Germinal center (tissue), 1 donor: ENCODE data around the gene ADI1.

Experiments
- DNase-seq: peaks from one replicate; pipeline ENCODE4 v3.0.0; 2012; ENCODE audit warnings: mixed read lengths, low spot score

Gene ADI1, protein sequence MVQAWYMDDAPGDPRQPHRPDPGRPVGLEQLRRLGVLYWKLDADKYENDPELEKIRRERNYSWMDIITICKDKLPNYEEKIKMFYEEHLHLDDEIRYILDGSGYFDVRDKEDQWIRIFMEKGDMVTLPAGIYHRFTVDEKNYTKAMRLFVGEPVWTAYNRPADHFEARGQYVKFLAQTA

DNA sequence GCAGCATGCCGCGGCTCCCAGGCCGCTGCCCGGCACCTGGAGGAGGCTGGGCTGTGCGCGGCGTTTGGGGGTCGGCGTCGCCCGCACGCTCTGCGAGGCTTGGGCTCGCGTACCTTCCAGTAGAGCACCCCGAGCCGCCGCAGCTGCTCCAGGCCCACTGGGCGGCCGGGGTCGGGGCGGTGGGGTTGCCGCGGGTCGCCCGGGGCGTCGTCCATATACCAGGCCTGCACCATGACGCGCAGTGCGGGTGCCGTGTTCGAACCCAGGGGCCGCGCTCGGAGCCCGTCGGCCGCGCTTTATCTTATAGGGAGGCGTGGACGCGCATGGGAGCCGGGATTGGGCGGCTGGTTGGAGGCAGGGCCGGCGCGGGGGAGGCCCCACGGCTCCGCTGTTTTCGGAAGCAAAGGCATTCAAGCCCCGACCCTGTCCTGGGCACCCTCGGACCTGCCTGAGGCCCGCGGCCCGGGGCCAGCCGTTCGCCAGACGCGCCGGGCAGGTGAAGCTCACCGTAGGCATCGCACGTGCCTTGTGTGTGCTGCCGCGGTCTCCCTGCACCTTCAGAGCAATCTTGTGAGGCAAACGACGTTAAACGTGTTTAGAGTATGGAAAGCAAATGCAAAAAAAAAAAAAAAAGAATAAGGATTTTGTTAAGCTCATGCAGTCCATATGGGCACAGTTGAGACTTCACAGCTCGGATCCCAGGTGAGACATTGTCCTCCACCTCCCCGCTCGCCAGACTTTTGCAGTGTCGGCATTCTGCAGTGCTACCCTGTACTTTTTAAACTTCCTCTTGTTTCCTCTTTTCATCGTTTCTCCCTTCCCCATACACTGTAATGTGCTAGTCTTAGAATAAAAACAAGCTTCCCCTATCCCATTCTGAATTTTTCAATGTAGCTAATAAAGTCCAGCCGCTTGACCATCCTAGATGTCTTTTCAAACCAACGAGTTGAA lies at the start of gene ADI1:
Gene ADI1, minus strand, starts transcription at position 277 of the 951 bp plus-strand sequence. Its CDS starts 44 bp downstream, at position 233.
- peak; percentile 67 for DNase-seq

DNA sequence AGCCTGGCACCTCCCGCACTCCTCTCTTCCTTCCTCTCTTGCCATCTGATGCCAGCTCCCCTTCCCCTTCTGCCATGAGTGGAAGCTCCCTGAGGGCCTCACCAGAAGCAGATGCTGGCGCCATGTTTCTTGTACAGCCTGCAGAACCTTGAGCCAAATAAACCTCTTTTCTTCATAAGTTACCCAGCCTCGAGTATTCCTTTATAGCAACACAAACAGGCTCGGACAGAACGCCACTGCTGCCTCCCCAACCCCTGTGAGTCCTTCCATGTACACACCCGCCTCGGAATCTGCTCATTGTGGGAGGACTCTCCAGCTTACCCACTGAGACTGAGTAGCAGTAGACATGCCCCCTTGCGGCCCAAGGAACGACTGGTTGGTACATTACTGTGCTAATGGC lies 47.5 kb upstream of the ADI1 start:
- DNase-seq: no peak

DNA sequence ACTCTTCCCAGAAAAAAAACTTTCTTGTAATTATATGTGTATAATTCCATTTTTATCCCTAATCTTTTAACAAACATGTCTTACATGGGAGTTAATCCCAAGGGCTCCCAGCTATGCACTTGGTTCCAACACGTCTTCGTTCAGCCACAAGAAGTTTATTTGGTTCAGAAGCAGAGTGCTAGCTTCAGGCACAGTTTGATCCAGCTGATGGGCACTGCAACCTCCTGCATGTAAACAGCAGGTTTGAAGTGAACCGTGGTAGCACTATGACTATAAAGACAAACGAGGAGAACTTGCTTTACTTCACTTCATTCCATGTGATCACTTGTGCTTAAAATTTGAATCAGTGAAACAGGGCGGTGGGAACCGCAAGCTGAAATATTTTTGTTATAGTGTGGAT lies 45.8 kb upstream of the ADI1 start:
- DNase-seq: no peak

DNA sequence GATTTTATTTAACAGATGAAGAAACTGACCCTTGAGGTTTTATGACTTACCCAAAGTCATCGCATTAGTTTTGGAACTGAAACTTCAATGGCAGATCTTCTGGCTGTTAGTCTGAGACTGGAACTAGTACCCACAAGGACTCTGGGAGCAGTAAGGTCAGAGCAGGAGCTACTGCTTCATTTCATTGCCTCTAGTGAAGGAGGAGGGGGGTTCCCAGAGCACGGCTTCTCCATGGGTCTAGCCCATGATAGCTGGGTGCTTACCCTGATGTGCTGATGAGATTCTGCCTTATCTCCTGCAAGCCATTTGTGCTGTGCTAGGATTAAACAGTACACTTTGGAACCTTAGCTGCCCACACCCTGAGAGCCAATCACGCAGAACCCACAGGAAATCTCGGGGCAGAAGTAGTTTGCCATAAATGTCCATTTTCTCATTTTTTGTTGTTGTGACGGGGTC lies 44.2 kb upstream of the ADI1 start:
- DNase-seq: peak; percentile 41

DNA sequence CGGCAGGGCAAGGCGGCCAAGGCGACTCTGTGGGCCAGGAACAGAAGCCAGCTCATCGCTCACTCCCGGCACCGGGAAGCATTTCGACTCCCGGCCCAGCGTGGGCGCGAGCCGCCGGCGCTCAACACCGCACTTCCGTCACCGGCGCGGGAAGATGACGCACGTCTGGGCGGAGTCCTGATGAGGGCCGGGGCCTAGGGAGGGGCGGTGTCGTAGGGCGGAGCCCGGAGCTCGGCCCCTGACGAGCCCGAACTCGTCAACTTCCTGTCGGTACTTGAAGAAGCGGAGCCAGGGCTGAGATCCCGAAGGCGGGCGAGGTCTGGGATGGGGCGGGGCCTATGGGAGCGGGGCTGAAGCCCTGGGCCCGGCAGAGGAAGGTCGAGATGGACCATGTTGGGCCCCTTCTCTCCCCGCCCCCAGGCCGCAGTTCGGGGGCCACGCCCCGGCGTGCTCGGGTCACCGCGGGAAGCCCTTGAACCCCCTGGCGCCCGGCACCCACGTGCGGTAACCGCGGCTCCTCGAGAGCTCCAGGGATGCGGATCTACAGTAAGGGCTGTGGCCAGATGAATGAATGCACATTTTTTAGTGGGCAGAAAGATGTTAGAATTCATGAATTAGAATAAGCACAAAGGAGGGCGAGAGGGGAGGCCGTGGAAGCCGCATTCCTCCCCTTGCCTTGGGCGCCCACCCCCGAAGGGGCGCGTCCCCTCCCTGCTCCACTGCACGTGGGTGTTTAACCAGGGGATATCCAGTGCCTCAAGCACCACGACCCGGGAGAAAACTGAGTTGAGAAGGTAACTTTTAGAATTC lies 39.1 kb upstream of the ADI1 start, which contains the start of gene RNASEH1:
Gene RNASEH1, minus strand, starts transcription at position 129 of the 810 bp plus-strand sequence. Its CDS starts 73 bp downstream, at position 56.
- peak; percentile 99 for DNase-seq

DNA sequence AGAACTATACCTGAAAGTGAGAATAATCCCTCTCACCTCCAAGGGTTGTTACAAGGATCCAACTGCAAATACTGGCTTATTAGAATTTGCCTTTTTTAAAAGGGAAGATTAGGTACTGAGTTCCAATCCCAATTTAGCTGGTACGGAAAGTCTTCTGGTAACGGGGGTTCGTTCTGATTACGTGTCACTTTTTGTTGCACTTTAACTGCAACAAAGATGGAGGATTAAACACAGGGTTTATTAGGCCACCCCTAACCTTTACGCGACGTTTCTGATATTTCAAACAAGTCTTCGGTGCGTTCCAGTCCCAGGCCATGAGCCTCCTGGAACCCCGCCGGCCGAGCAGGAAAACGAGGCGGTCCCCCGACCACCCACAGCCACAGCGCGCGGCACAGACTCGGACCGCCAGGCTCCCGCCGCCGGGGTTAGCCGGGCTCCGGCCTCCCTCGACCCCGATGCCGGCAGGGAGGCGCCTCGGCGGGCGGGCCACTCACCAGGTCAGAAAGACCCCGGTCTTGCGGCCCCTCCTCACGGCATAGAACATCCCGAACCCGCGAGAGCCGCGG lies 38.4 kb upstream of the ADI1 start:
- DNase-seq: no peak

DNA sequence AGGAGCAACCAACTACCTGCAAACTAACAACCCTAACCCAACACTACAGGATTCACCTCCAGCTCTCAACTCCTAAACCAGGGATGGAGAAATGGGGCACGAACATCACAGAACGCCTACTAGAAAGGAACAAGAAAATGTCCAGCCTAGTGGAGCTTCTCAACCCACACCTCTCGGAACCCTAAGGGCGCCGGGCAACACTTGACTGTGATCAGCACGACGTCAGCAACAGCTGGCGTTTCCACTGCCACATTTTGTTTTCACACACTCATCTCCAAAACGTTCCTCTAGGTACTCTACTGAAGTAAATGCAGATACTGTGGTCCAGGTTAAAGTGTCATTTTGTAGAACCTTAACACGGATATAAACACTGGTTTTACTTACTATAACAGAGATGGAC lies 34.6 kb upstream of the ADI1 start:
- DNase-seq: no peak

DNA sequence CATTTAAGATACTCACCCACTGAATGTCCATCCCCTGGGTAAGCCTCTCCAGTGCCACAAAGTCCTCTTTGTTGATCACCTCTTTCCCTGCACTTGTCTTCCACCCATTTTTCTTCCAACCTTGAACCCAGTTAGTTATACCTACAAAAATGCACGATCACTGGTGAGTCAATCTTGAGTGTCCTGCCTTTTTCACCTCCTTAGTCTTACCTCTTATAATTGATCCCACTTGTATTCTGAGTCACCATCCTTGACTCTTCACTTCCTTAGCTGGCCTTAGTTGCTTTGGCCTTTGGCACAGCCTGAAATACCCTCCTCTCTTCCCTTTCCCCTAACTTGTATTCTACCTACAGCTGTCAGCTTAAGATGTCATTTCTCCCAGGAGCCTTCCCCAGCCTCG lies 28.6 kb upstream of the ADI1 start:
- DNase-seq: no peak

DNA sequence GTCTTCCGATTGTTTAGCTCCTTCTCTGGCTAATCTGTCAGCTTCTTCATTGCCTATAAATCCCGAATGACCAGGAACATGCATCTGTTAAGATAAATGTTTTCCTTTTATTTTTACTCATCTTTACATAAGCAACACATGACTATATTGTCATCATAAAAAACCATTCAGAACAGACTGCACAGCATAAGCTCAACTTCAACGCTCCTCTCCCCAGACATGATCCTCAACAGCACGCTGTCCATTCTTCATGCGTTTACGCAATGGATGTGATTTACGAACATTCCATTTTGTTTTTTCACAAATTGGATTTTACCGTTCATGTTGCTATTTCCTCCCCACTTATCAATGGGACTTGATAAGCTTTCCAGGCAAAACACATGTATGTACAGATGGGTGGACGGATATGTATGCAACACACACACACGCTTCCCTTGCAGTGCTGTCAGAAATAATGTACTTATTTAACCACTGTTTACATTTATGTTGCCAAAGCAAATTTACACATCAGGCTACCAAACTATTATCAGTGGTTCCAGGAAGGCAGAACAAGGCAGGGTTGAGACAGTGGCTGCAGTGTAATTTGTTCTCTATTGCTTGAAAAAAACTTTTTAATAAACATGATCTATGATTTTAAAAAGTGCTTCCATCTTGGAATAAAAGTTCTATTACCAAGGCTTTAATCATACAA lies 26.6 kb upstream of the ADI1 start:
- no peak for DNase-seq

DNA sequence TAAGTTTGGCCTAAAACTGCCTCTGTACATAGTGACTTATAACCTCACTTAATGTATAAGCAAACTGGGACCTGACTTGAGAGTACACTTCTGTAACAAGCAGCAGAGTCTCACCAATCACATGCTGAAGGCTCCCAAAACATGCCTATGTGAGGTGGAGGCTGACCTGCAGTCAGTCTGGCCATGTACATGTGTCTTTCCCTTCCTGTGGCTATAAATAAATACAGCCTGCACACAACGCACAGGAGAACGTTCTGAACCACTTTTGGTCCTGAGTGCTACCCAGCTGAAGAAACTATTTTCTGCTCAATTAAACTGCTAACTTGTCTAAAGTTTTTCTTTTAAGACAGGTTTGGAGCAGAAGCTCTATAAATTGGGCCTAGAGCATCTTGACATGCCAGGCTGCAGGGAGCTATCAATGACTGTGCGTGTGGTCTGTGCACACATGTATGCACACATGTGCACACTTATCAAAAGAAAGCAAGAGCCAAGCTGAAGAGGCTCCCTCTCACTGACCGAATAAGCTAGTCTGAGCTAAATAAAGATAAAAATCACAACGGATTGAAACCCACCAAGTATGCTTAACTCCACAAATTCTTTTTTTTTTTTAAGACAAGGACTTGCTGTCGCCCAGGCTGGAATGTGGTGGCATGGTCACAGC lies 23.8 kb upstream of the ADI1 start:
- DNase-seq: no peak

DNA sequence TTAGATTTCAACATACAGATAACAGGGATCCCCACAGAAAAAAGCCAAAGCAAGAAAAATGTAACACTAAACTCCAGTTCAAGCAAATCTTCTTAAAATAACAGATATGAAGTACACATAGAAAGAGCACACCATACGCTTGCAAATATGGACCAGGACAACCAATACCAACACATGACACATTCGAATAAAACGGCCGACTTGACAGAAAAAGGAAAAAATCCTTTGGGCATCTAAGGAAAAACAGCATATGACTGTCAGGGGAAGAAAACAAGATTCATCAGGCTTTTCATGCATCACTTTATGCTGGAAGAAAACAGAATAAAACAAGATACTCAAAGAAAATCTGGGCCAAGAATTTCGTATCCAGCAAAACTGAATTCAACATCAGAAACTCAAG lies 22.8 kb upstream of the ADI1 start:
- no peak for DNase-seq

DNA sequence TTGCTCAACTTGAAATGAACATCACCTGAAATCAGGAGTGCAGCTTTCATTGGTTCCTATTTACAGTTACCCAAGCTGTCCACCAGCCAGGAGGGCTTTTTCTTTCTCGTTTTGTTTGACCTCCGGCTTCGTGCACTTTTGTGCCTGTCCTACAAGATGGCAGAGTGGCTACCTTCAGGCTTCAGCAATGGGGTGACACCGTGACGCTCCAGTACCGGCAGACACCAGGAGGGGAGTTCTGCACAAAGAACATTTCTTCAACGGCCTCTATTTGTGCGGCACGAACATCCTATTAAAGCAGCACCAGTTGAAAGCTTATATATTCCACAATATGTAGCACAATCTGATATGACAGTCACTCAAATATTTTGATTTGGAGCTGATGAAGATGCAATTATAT lies 20.5 kb upstream of the ADI1 start:
- no peak for DNase-seq

DNA sequence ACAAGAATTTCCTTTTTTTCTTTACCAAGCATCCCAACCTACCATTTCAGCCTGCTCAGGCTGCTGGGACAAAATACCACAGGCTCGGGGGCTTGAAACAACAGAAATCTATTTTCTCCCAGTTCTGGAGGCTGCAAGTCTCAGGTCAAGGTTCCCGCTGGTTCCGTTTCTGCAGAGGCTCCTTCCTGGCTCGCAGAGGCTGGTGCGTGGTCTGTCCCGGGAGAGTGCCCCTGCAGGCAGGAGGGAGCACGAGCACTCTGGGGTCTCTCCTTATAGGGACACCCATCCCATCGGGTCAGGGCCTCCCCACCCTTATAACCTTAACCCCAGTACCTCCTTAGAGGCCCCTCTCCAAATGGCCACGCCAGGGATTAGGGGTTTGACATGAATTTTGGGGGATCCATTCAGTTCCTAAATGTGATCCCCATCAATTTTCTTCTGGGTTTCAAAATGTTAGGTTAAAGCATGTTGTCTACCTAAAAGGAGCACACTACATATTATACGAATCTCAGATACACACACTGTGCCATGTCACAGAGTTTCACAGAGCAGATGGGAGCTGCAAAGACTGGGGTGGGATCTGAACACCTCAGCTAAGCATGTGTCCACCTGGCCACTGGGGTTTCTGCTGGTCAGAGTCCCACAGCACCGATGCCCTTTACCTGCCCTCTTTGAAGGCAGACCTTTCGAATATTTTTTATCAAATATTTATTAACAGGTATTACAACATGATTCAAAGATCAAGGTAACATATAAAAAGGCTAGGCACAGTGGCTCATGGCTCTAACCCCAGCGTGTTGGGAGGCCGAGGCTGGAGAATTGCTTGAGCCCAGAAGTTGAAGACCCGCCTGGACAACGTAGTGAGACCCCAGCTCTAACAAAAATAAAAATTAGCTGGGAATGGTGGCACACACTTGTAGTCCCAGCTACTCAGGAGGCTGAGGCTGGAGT lies 17.6 kb upstream of the ADI1 start:
- peak; percentile 21 for DNase-seq

DNA sequence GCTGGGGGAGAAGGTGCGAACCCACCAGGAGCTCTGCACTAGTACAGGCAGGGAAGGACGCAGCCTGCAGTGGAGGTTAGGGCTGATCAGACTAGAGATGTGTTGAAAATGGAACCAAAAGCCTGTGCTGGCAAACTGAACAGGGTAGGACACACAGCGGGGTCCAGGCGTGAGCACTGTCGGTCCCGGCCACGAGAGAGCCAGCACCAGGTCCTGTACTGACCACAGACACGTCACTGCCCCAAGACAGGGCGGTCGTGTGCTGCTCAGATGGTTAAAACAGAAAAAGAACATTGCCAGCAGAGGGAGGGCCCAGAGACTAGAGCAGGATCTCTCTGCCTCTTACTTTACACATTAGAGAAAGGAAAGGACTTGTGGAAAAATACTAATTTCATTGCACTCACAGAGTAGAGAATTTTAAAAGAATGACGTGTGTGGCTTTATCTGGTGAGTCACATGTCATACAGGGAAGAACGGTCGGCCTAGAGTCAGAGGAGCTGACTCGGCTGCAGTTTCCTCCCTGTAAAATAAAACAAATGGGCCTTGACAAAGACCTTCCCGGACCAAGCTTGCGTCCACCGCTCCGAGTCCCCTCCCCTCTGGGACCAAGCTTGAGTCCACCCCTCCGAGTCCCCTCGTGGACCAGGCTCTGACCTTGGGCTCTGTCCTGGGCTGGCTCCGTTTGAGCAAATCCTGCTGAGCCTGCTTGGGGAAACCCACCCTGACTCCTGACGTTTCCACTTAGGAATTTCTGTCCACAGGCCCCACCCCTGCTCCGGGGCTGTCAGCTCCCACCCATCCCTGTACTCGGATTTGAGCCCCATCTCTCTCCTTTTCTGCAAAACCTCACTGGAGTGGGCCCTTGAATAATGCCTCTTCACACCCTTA lies 16.7 kb upstream of the ADI1 start:
- no peak for DNase-seq

DNA sequence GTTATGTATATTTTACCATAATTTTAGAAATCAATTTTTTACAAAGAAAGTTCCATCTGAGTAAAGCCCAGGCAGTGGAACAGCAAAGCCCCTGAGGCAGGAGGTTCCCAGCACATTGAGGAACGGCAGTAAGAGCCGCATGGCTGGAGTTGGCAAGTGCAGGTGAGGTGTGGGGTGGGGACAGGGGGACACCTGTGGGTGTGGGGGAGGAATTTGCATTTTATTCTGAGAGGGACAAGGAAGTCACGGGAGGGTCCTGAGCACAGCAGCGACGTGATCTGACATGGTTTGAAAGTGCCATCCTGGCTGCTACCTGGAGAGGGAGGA lies 16.1 kb upstream of the ADI1 start:
- peak; percentile 40 for DNase-seq

DNA sequence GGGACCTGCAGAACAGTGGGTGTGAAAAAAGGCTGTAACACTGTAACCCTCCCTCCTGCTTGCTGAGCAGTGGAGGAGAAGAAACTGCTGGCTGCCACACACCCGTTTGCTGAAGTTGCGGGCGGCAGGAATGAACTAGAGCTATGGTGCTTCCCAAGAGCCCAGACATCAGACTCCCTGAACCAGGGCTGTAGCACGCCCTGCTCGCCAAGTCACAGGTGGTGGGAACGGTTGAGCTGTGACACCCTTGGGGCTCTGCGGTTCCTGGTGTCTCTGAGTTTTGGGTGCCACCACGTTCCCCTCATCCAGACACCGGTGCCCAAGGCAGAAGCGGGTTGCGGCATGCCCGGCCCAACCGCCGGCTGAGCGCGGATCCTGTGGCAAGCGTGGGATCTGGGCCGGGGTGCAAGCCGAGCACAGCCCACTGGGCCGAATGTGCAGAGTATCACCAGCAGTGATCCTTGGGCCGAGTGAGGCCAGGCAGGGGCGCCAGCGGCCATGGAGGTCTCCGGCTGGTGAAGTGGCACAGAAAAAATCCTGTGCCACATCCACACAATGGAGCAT lies 15.0 kb upstream of the ADI1 start:
- DNase-seq: no peak

DNA sequence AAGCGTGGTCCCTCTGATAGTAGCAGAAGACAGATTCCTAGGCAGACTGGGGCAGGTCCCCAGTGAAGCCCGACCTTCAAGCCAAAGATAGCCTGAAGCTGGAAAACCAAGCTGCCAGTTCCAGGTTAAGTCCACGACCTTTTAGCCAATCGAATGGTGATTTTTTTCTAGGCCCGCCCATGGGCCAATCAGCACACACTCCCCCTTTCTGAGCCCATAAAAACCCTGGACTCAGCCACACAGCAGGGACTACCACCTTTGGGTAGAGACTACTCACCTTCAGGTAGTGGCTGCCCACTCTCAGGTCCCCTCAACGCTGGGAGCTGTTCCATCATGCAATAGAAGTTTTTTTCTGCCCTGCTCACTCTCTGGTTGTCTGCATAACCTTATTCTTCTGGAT lies 14.5 kb upstream of the ADI1 start:
- DNase-seq: no peak

DNA sequence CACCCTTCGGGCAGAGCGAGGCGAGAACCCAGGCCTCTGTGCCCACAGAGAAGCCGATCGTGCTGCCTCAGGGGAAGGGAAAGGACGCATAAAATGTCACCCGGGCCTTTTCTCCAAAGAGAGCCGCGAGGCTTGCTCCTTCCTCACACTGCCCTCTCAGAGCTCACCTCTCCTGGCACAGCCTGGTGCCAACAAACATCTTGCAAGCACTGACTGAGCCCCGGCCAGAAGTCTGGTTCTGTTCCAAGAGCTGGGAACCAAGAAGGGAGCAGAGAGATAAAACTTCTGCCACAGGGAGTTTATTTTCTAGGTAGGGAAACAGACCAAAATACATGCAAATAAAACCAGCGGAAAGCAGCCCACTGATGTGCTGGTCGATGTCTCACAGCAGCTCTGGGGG lies 13.6 kb upstream of the ADI1 start:
- no peak for DNase-seq
